Smooth muscle cell (in vitro differentiated cells): ENCODE data around the gene C8B. TPM values are rescaled to one million over a fixed set of nuclear protein-coding genes. Genes with fewer than 3 reads are reported as not detected.

Experiments used
- DNase-seq: peaks from one replicate; lab custom pipeline; 2025; ENCODE audit not compliant: unreplicated experiment; lab: John Stamatoyannopoulos, UW
- H2AFZ ChIP-seq: fragments of 200-600 bp; sonication (generic); 2 replicates; pipeline ENCODE4 v1.6.0; 2016; ENCODE audit warnings: antibody characterized with exemption, low read depth, mild to moderate bottlenecking
- H3F3A ChIP-seq: fragments of 200-600 bp; sonication (generic); 2 replicates; pipeline ENCODE4 v1.6.0; 2017; ENCODE audit warnings: antibody characterized with exemption, low read depth
- H3K27ac ChIP-seq: fragments of 200-600 bp; sonication (generic); 2 replicates; pipeline ENCODE4 v1.5.1; 2016; ENCODE audit warnings: low read depth, mild to moderate bottlenecking
- H3K27me3 ChIP-seq: fragments of 200-600 bp; sonication (generic); 2 replicates; pipeline ENCODE4 v1.6.1; 2016; ENCODE audit warnings: low read depth, mild to moderate bottlenecking
- H3K36me3 ChIP-seq: fragments of 200-600 bp; sonication (generic); 2 replicates; pipeline ENCODE4 v1.5.1; 2016; ENCODE audit warnings: low read depth
- H3K4me1 ChIP-seq: fragments of 200-600 bp; sonication (generic); 2 replicates; pipeline ENCODE4 v1.5.1; 2016; ENCODE audit warnings: low read depth
- H3K4me2 ChIP-seq: fragments of 200-600 bp; sonication (generic); 2 replicates; pipeline ENCODE4 v1.6.0; 2016; ENCODE audit warnings: mild to moderate bottlenecking
- H3K4me3 ChIP-seq: fragments of 200-600 bp; sonication (generic); 2 replicates; pipeline ENCODE4 v1.5.1; 2016; ENCODE audit warnings: mild to moderate bottlenecking
- H3K79me2 ChIP-seq: fragments of 200-600 bp; sonication (generic); 2 replicates; pipeline ENCODE4 v1.6.0; 2016; ENCODE audit warnings: low read depth, mild to moderate bottlenecking
- H3K9ac ChIP-seq: fragments of 200-600 bp; sonication (generic); 2 replicates; pipeline ENCODE4 v1.6.0; 2016; ENCODE audit warnings: low read depth
- H3K9me3 ChIP-seq: fragments of 200-600 bp; sonication (generic); replicated peaks from 2 replicates; pipeline ENCODE4 v1.5.1; 2016; ENCODE audit warnings: low read depth
- H4K20me1 ChIP-seq: fragments of 200-600 bp; sonication (generic); 2 replicates; pipeline ENCODE4 v1.6.0; 2016; ENCODE audit warnings: low read depth
- WGBS: methylation state at CpG from one replicate; pipeline ENCODE4 v1.1.7; 2016; ENCODE audit warnings: low lambda C conversion rate; 5-methylcytosine and 5-hydroxymethylcytosine counted together
- polyA plus RNA-seq: library from polyadenylated mRNA; unstranded; fragments of >200 nt; fragmentation: Nextera tagmentation; extraction: Ambion mirVana; gene quantifications from 2 replicates; pipeline ENCODE4 v1.2.1, GENCODE V29; 2016
- total RNA-seq: library from RNA; depleted of rRNA; stranded (reverse); fragments of >200 nt; gene quantifications from 2 replicates; pipeline ENCODE4 v1.2.3, GENCODE V29; 2014
- TF ChIP-seq, protein P1 (sequence below): fragments of 200-600 bp; sonication (generic); IDR thresholded peaks from 2 replicates; pipeline ENCODE4 v1.5.1; 2017; ENCODE audit warnings: borderline replicate concordance, mild to moderate bottlenecking, antibody characterized with exemption; ENCODE audit not compliant: insufficient read depth, poor library complexity, severe bottlenecking

Gene C8B
- total and polyA plus RNA-seq, 2 experiments from 2014 or later: 0.09 TPM; not detected in 1

DNA sequence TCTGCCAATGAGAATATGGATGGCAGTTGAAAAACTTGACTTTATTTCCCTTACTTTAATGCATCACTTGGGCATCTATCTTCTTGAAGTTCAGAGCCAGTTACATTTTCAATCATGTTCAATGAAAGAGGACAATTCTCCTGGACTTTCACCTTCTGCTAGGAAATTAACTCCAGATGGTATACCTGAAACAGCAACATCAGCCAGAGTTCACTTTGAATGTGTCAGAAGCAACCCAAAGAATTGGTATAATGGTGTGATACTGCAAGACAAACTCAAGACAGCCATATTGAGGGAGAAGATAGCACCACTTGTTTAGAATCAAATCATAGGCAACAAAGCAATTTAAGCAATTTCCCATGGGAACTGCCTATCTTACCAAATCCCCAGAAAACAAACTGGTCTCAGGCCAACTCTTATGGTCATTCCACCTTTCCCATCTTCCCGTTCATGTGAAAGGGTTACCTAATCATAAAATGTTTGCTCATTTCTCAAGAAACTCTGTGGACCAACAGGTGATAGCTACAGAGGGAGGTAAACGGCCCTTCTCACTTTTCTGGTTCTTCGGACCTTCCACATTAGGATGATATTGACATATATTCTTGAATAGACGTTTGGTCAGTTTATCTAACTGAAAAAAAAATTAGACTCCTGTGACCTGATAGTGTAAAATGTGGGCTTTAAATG is 29.7 kb upstream of the C8B start:
- Histone ChIP-seq H3F3A (no peaks in the 10 kb centered on the region), H3K4me1 (no peaks in the 10 kb centered on the region), H3K79me2 (no peaks in the 10 kb centered on the region), H2AFZ (no peak overlapping the region), H3K4me3 (no peak overlapping the region), H3K27me3 (peaks cover 14% of the 10 kb centered on the region), H3K9ac (no peak overlapping the region), H3K27ac (no peak overlapping the region), H3K4me2 (no peak overlapping the region), H3K36me3 (no peaks in the 10 kb centered on the region), H4K20me1 (no peaks in the 10 kb centered on the region), H3K9me3 (no peaks in the 10 kb centered on the region)
- 94% methylated on average over 4 of the region's 4 CpGs for WGBS
- TF ChIP-seq, protein P1, sequence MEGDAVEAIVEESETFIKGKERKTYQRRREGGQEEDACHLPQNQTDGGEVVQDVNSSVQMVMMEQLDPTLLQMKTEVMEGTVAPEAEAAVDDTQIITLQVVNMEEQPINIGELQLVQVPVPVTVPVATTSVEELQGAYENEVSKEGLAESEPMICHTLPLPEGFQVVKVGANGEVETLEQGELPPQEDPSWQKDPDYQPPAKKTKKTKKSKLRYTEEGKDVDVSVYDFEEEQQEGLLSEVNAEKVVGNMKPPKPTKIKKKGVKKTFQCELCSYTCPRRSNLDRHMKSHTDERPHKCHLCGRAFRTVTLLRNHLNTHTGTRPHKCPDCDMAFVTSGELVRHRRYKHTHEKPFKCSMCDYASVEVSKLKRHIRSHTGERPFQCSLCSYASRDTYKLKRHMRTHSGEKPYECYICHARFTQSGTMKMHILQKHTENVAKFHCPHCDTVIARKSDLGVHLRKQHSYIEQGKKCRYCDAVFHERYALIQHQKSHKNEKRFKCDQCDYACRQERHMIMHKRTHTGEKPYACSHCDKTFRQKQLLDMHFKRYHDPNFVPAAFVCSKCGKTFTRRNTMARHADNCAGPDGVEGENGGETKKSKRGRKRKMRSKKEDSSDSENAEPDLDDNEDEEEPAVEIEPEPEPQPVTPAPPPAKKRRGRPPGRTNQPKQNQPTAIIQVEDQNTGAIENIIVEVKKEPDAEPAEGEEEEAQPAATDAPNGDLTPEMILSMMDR: no peak
- DNase-seq: no peak

- TF ChIP-seq, protein P1: no peak
- H3K9me3 ChIP-seq: no peaks in the 10 kb centered on the region
- no peaks in the 10 kb centered on the region for H3K36me3 ChIP-seq
- H3K4me2 ChIP-seq: no peak overlapping the region
- no peak overlapping the region for H3K27ac ChIP-seq
- no peak overlapping the region for H3K9ac ChIP-seq
- 93% methylated on average over 5 of the region's 5 CpGs for WGBS
- H3K27me3 ChIP-seq: peaks cover 14% of the 10 kb centered on the region
- no peak overlapping the region for H2AFZ ChIP-seq
- H3K4me3 ChIP-seq: no peak overlapping the region
- H3K4me1 ChIP-seq: no peaks in the 10 kb centered on the region
- H3K79me2 ChIP-seq: no peaks in the 10 kb centered on the region
- no peaks in the 10 kb centered on the region for H3F3A ChIP-seq
- DNase-seq: no peak
- H4K20me1 ChIP-seq: no peaks in the 10 kb centered on the region
Measured at GRCh38 chr1:56993475-56993874, 27.7 kb upstream of the C8B start.

- no peak overlapping the region for H3K9ac ChIP-seq
- H2AFZ ChIP-seq: no peak overlapping the region
- WGBS: 90% methylated on average over 15 of the region's 15 CpGs
- H3K36me3 ChIP-seq: no peaks in the 10 kb centered on the region
- H3K4me3 ChIP-seq: no peak overlapping the region
- no peaks in the 10 kb centered on the region for H3F3A ChIP-seq
- H3K9me3 ChIP-seq: no peaks in the 10 kb centered on the region
- H3K27me3 ChIP-seq: peaks cover 14% of the 10 kb centered on the region
- no peaks in the 10 kb centered on the region for H3K79me2 ChIP-seq
- TF ChIP-seq, protein P1: no peak
- no peak overlapping the region for H3K27ac ChIP-seq
- no peak for DNase-seq
- H4K20me1 ChIP-seq: no peaks in the 10 kb centered on the region
- no peak overlapping the region for H3K4me2 ChIP-seq
- H3K4me1 ChIP-seq: no peaks in the 10 kb centered on the region
Measured at GRCh38 chr1:56992318-56993125, 26.7 kb upstream of the C8B start.

- no peak overlapping the region for H3K4me3 ChIP-seq
- H3K36me3 ChIP-seq: no peaks in the 10 kb centered on the region
- H3K4me2 ChIP-seq: no peak overlapping the region
- TF ChIP-seq, protein P1: no peak
- H3K79me2 ChIP-seq: no peaks in the 10 kb centered on the region
- WGBS: 94% methylated on average over 3 of the region's 3 CpGs
- H3K9me3 ChIP-seq: no peaks in the 10 kb centered on the region
- H3F3A ChIP-seq: no peaks in the 10 kb centered on the region
- no peaks in the 10 kb centered on the region for H3K4me1 ChIP-seq
- H3K27ac ChIP-seq: no peak overlapping the region
- H3K27me3 ChIP-seq: peaks cover 14% of the 10 kb centered on the region
- H3K9ac ChIP-seq: no peak overlapping the region
- no peaks in the 10 kb centered on the region for H4K20me1 ChIP-seq
- DNase-seq: no peak
- H2AFZ ChIP-seq: no peak overlapping the region
Measured at GRCh38 chr1:56991576-56991975, 25.8 kb upstream of the C8B start.
